Inflammatory macrophage treated with lipopolysaccharide for 4 hours (primary cell): ENCODE data around the gene RECK.
A peak's percentile ranks its signal among the peaks of the same experiment; 100 is the strongest.
"Not testable (repeated sequence)": the region's sequence is repeated elsewhere in the genome, so short reads cannot be mapped to it uniquely, and the experiment has no call there.

Source experiments
- DNase-seq: peaks from one replicate; pipeline ENCODE4 v3.0.0-alpha.2; 2020

Gene RECK

GRCh38 chr9:36036780-36037548 is at the start of gene RECK:
Gene RECK, plus strand, starts transcription at chr9:36036913. Its CDS starts 86 bp downstream, at chr9:36036999.
- peak; percentile 87 for DNase-seq

- DNase-seq, result no peak
Measured at GRCh38 chr9:35990155-35990554, 46.6 kb upstream of the RECK start.

- DNase-seq, result not testable (repeated sequence)
Measured at GRCh38 chr9:35993136-35993535, 43.6 kb upstream of the RECK start.

GRCh38 chr9:35993976-35994720 is 42.6 kb upstream of the RECK start:
- no peak for DNase-seq

GRCh38 chr9:35994959-35995358 is 41.8 kb upstream of the RECK start:
- no peak for DNase-seq

- no peak for DNase-seq
Measured at GRCh38 chr9:35996358-35996970, 40.2 kb upstream of the RECK start.

GRCh38 chr9:35997016-35997415 is 39.7 kb upstream of the RECK start:
- DNase-seq, result not testable (repeated sequence)

GRCh38 chr9:35998333-35998732 is 38.4 kb upstream of the RECK start:
- DNase-seq, result no peak

- DNase-seq, result no peak
Measured at GRCh38 chr9:36005891-36006290, 30.8 kb upstream of the RECK start.

GRCh38 chr9:36006549-36007315 is 30.0 kb upstream of the RECK start:
- peak; percentile 10 for DNase-seq

GRCh38 chr9:36007316-36007708 is 29.4 kb upstream of the RECK start:
- peak; percentile 36 for DNase-seq

GRCh38 chr9:36007852-36008251 is 28.9 kb upstream of the RECK start:
- no peak for DNase-seq

GRCh38 chr9:36008774-36009300 is 27.9 kb upstream of the RECK start:
- DNase-seq, result peak; percentile 61

GRCh38 chr9:36011379-36011778 is 25.3 kb upstream of the RECK start:
- no peak for DNase-seq

- no peak for DNase-seq
Measured at GRCh38 chr9:36017278-36017677, 19.4 kb upstream of the RECK start.

GRCh38 chr9:36018129-36018528 is 18.6 kb upstream of the RECK start:
- DNase-seq, result no peak

GRCh38 chr9:36018891-36019720 is 17.6 kb upstream of the RECK start:
- no peak for DNase-seq

- DNase-seq, result no peak
Measured at GRCh38 chr9:36021968-36022367, 14.7 kb upstream of the RECK start.

GRCh38 chr9:36023260-36024048 is 13.3 kb upstream of the RECK start:
- DNase-seq, result peak; percentile 53

GRCh38 chr9:36025746-36026145 is 11.0 kb upstream of the RECK start:
- no peak for DNase-seq

GRCh38 chr9:36029202-36029601 is 7.5 kb upstream of the RECK start:
- DNase-seq, result no peak
